ENCODE results near the gene P3H1. TPM values are rescaled to one million over a fixed set of nuclear protein-coding genes. Genes with fewer than 3 reads are reported as not detected.

The P3H1 gene
- total and polyA plus RNA-seq, 2 donors (not counting 1 experiment from before 2014, with no cell fraction given): 42.2 to 51.3 TPM

- WGBS (ENCODE audit: insufficient coverage): no CpG with 5 or more reads among the region's 4 CpGs
- Histone ChIP-seq H3K9me3 (ENCODE audit: control extremely low read depth in 1 of 3, control insufficient read depth in 2 of 3, insufficient read depth in 1 of 3, low read length in 2 of 3) (no peaks in the 10 kb centered on the region), H2AFZ (ENCODE audit: insufficient read depth, low read depth, low read length, poor library complexity, severe bottlenecking) (no peak overlapping the region), H3K27me3 (replicated peaks in 1 of 4; ENCODE audit: control extremely low read depth in 1 of 4, control insufficient read depth in 3 of 4, insufficient read depth in 4 of 4, low read length in 3 of 4) (no peaks in the 10 kb centered on the region), H3K9ac (ENCODE audit: low read length) (no peak overlapping the region), H3K27ac (ENCODE audit: low read length in 2 of 2) (no peak overlapping the region), H3K4me3 (ENCODE audit: control extremely low read depth in 1 of 5, extremely low read depth in 1 of 5, insufficient read depth in 1 of 5, low read depth in 2 of 5, low read length in 4 of 5) (no peak overlapping the region), H4K20me1 (ENCODE audit: control insufficient read depth, insufficient read depth, low read length, poor library complexity, severe bottlenecking) (no peaks in the 10 kb centered on the region), H3K36me3 (replicated peaks in 1 of 2; ENCODE audit: control extremely low read depth in 1 of 2, control insufficient read depth in 1 of 2, extremely low read depth in 1 of 2, insufficient read depth in 2 of 2, low read length in 1 of 2) (peaks cover 2 to 9% of the 10 kb centered on the region in 2 experiments), H3K79me2 (ENCODE audit: control insufficient read depth, insufficient read depth, low read length) (peaks cover 40% of the 10 kb centered on the region), H3K4me1 (ENCODE audit: control insufficient read depth in 2 of 2, insufficient read depth in 2 of 2, low read length in 2 of 2) (peaks cover 30 to 38% of the 10 kb centered on the region in 2 donors), H3K4me2 (replicated peaks; ENCODE audit: low read depth, low read length, poor library complexity, severe bottlenecking) (no peak overlapping the region)
- ATAC-seq (ENCODE audit: low read depth) (no peak), DNase-seq (no peak)
- no peak overlapping the region for H3K4me3 Mint-ChIP-seq
- TF ChIP-seq EZH2 (IDR thresholded peaks at IDR 0.05; ENCODE audit: borderline replicate concordance, insufficient read depth, low read depth, low read length, poor library complexity, severe bottlenecking) (no peak), CTCF (IDR thresholded peaks at IDR 0.05) (no peak)
- CTCF ChIA-PET: interaction anchor here (1.6 kb wide), 1 partner anchor 15 kb away, joined by 6 read pairs; no protein-coding TSS in a partner anchor
- peaks cover 16% of the 10 kb centered on the region for H3K4me1 Mint-ChIP-seq
- intact Hi-C loops (cut with micrococcal nuclease): loop anchor here (10.0 kb wide), 1 partner anchor 1183 kb away; the partner anchor contains the start of gene IPO13
- no peaks in the 10 kb centered on the region for H3K27me3 Mint-ChIP-seq
- no peak overlapping the region for H3K27ac Mint-ChIP-seq
- H3K9me3 Mint-ChIP-seq (ENCODE audit: insufficient read depth): no peaks in the 10 kb centered on the region
- POLR2A ChIA-PET: no interaction called here
These were observed 5.3 kb downstream of the P3H1 start for GRCh38 chr1:42761567-42761966.

GRCh38 chr1:42759114-42759513, 7.7 kb downstream of the P3H1 start:
- no peaks in the 10 kb centered on the region for H3K27me3 Mint-ChIP-seq
- H3K27ac ChIP-seq (ENCODE audit: low read length in 2 of 2): peak overlapping the region; percentile 51 to 79
- peak overlapping the region; percentile 36 for H3K4me2 ChIP-seq (replicated peaks; ENCODE audit: low read depth, low read length, poor library complexity, severe bottlenecking)
- POLR2A ChIA-PET: no interaction called here
- peak overlapping the region; percentile 11 for H2AFZ ChIP-seq (ENCODE audit: insufficient read depth, low read depth, low read length, poor library complexity, severe bottlenecking)
- no peaks in the 10 kb centered on the region for H3K9me3 ChIP-seq (ENCODE audit: control extremely low read depth in 1 of 3, control insufficient read depth in 2 of 3, insufficient read depth in 1 of 3, low read length in 2 of 3)
- no peak overlapping the region for H3K4me3 ChIP-seq (ENCODE audit: control extremely low read depth in 1 of 5, extremely low read depth in 1 of 5, insufficient read depth in 1 of 5, low read depth in 2 of 5, low read length in 4 of 5)
- peaks cover 15 to 21% of the 10 kb centered on the region in 2 donors for H3K4me1 ChIP-seq (ENCODE audit: control insufficient read depth in 2 of 2, insufficient read depth in 2 of 2, low read length in 2 of 2)
- H3K9ac ChIP-seq (ENCODE audit: low read length): no peak overlapping the region
- no peak for TF ChIP-seq CTCF (IDR thresholded peaks at IDR 0.05)
- TF ChIP-seq EZH2 (IDR thresholded peaks at IDR 0.05; ENCODE audit: borderline replicate concordance, insufficient read depth, low read depth, low read length, poor library complexity, severe bottlenecking): no peak
- H3K9me3 Mint-ChIP-seq (ENCODE audit: insufficient read depth): no peaks in the 10 kb centered on the region
- peaks cover 16% of the 10 kb centered on the region for H3K79me2 ChIP-seq (ENCODE audit: control insufficient read depth, insufficient read depth, low read length)
- intact Hi-C loops (cut with micrococcal nuclease): no loop called here
- H3K4me1 Mint-ChIP-seq: peaks cover 15% of the 10 kb centered on the region
- 78% methylated on average over 9 of the region's 9 CpGs for WGBS (ENCODE audit: insufficient coverage)
- H4K20me1 ChIP-seq (ENCODE audit: control insufficient read depth, insufficient read depth, low read length, poor library complexity, severe bottlenecking): no peaks in the 10 kb centered on the region
- DNase-seq (no peak), ATAC-seq (ENCODE audit: low read depth) (no peak)
- H3K27ac Mint-ChIP-seq: peak overlapping the region; percentile 68
- H3K27me3 ChIP-seq (replicated peaks in 1 of 4; ENCODE audit: control extremely low read depth in 1 of 4, control insufficient read depth in 3 of 4, insufficient read depth in 4 of 4, low read length in 3 of 4): no peaks in the 10 kb centered on the region
- CTCF ChIA-PET: interaction anchor here (0.9 to 1.7 kb wide), 6 partner anchors 9 to 314 kb away, joined by 4 to 6 read pairs (median 4); partner anchors contain the start of gene YBX1
- H3K4me3 Mint-ChIP-seq: no peak overlapping the region
- peaks cover 10 to 33% of the 10 kb centered on the region in 2 experiments for H3K36me3 ChIP-seq (replicated peaks in 1 of 2; ENCODE audit: control extremely low read depth in 1 of 2, control insufficient read depth in 1 of 2, extremely low read depth in 1 of 2, insufficient read depth in 2 of 2, low read length in 1 of 2)

Measured in B cell (primary cell).